HG02852 (cell line): ENCODE measurements around the gene SF1.

ENCODE experiments used
- ATAC-seq: cut with Tn5 transposase; IDR thresholded peaks from one replicate; pipeline ENCODE4 v1.9.1; 2021; ENCODE audit warnings: mild to moderate bottlenecking, moderate library complexity; ENCODE audit not compliant: unreplicated experiment

SF1 gene

GRCh38 chr11:64714666-64715065 lies 63.7 kb downstream of the SF1 start:
- no peak for ATAC-seq
